ENCODE measurements around the gene DMC1. TPM values are rescaled to one million over a fixed set of nuclear protein-coding genes. Genes with fewer than 3 reads are reported as not detected.

Gene DMC1
- total and polyA plus RNA-seq, 7 donors, result 0.68 to 43.3 (median 3.8) TPM; not detected in 1

GRCh38 chr22:38506118-38506962 is 63.6 kb downstream of the DMC1 start, which contains the start of gene DDX17:
TSS of gene DDX17 (minus strand) at chr22:38506311.
- no peaks in the 10 kb centered on the region for H3K9me3 ChIP-seq
- TF ChIP-seq POLR2A (IDR thresholded peaks at IDR 0.05) (peak; percentile 41 to 64), POLR2AphosphoS5 (IDR thresholded peaks at IDR 0.05) (peak; percentile 76 to 91 (median 86)), EP300 (IDR thresholded peaks at IDR 0.05) (no peak)
- TF ChIP-seq, protein P1, sequence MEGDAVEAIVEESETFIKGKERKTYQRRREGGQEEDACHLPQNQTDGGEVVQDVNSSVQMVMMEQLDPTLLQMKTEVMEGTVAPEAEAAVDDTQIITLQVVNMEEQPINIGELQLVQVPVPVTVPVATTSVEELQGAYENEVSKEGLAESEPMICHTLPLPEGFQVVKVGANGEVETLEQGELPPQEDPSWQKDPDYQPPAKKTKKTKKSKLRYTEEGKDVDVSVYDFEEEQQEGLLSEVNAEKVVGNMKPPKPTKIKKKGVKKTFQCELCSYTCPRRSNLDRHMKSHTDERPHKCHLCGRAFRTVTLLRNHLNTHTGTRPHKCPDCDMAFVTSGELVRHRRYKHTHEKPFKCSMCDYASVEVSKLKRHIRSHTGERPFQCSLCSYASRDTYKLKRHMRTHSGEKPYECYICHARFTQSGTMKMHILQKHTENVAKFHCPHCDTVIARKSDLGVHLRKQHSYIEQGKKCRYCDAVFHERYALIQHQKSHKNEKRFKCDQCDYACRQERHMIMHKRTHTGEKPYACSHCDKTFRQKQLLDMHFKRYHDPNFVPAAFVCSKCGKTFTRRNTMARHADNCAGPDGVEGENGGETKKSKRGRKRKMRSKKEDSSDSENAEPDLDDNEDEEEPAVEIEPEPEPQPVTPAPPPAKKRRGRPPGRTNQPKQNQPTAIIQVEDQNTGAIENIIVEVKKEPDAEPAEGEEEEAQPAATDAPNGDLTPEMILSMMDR (IDR thresholded peaks at IDR 0.05), result peak in 1 of 4 experiments; percentile 10
- H3K27ac ChIP-seq, result peak within 1 kb of the TSS; percentile 98 to 100 (median 99)
- peak; percentile 98 for DNase-seq
- intact Hi-C loops (cut with DNase I), result loop anchor here (2.0 to 10.0 kb wide), 4 partner anchors 39 to 452 kb away; partner anchors contain the start of genes KDELR3, MAFF and PICK1
- H3K4me3 ChIP-seq, result peak within 1 kb of the TSS; percentile 73 to 94 (median 90)
- no peaks in the 10 kb centered on the region for H3K27me3 ChIP-seq
- H3K36me3 ChIP-seq, result peaks cover 0 to 9% (median 4%) of the 10 kb centered on the region in 4 donors
- peaks cover 0 to 46% (median 45%) of the 10 kb centered on the region in 4 donors for H3K4me1 ChIP-seq
- 1 to 5% methylated on average over 83 of the region's 83 CpGs for WGBS, 2 donors

DNA sequence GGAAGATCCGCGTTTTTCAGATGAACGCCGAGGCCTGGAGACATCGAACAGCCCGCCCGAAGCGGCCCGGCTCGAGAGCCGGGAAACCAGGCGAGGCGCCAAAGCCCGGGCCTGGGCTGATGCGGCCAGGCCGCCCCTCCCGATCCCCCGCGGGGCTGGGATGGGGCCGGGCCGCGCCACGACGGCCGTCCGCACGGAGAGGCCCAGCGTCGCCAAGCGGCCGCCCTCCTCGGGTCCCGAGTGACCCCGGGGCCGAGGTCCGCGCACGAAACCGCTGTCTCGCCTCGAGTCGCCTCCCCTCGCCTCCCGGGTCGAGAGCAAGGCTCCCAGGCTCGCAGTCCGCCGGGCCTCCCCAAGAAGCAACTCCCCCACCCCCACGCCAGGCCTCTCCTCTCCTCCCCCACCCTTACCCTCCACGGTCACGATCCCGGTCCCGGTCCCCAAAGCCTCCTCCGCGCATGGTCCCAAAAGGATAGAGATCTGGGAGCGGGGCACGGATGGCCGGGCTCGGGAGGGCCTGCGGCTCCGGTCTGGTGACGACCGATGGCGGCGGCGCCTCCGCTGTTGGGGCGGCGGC is 64.4 kb downstream of the DMC1 start:
- TF ChIP-seq, protein P1 (IDR thresholded peaks at IDR 0.05), result no peak
- TF ChIP-seq POLR2A (IDR thresholded peaks at IDR 0.05) (peak in 1 of 2 donors; percentile 41), EP300 (IDR thresholded peaks at IDR 0.05) (no peak), POLR2AphosphoS5 (IDR thresholded peaks at IDR 0.05) (peak; percentile 34 to 87 (median 60))
- Histone ChIP-seq H3K4me1 (peaks cover 0 to 52% (median 51%) of the 10 kb centered on the region in 4 donors), H3K4me3 (peak overlapping the region; percentile 73 to 94 (median 90)), H3K36me3 (peaks cover 0 to 15% (median 4%) of the 10 kb centered on the region in 4 donors), H3K27me3 (no peaks in the 10 kb centered on the region), H3K9me3 (no peaks in the 10 kb centered on the region), H3K27ac (peak overlapping the region; percentile 98 to 100 (median 99))
- WGBS, 2 donors, result 0% methylated on average over 69 of the region's 69 CpGs
- DNase-seq, result peak; percentile 91
- intact Hi-C loops (cut with DNase I), result loop anchor here (2.0 to 10.0 kb wide), 4 partner anchors 38 to 451 kb away; partner anchors contain the start of genes KDELR3, MAFF and PICK1

- DNase-seq, result peak; percentile 78
- H3K27me3 ChIP-seq, result no peaks in the 10 kb centered on the region
- H3K4me3 ChIP-seq, result peak overlapping the region; percentile 73 to 94 (median 90)
- no peaks in the 10 kb centered on the region for H3K9me3 ChIP-seq
- peaks cover 2 to 21% (median 11%) of the 10 kb centered on the region in 4 donors for H3K36me3 ChIP-seq
- intact Hi-C loops (cut with DNase I), result loop anchor here (5.0 to 10.0 kb wide), 3 partner anchors 38 to 450 kb away; partner anchors contain the start of genes KDELR3, MAFF and PICK1
- peak overlapping the region; percentile 98 to 100 (median 99) for H3K27ac ChIP-seq
- H3K4me1 ChIP-seq, result peaks cover 0 to 56% (median 54%) of the 10 kb centered on the region in 4 donors
- whole genome bisulfite sequencing, 2 donors, result 1% methylated on average over 35 of the region's 35 CpGs
- TF ChIP-seq POLR2A (IDR thresholded peaks at IDR 0.05), result no peak
- TF ChIP-seq, protein P1 (IDR thresholded peaks at IDR 0.05), result no peak
- no peak for TF ChIP-seq EP300 (IDR thresholded peaks at IDR 0.05)
- TF ChIP-seq POLR2AphosphoS5 (IDR thresholded peaks at IDR 0.05), result peak in 1 of 4 donors; percentile 26
These were observed 65.0 kb downstream of the DMC1 start for GRCh38 chr22:38504731-38505540.

- Histone ChIP-seq H3K27ac (peak overlapping the region; percentile 28 to 99 (median 98)), H3K4me3 (peak overlapping the region in 3 of 4 donors; percentile 73 to 94 (median 89)), H3K36me3 (peaks cover 18 to 40% (median 29%) of the 10 kb centered on the region in 4 donors), H3K4me1 (peaks cover 0 to 75% (median 62%) of the 10 kb centered on the region in 4 donors), H3K27me3 (no peaks in the 10 kb centered on the region), H3K9me3 (no peaks in the 10 kb centered on the region)
- 45 to 64% methylated on average over 4 of the region's 4 CpGs for WGBS, 2 donors
- intact Hi-C loops (cut with DNase I), result loop anchor here (10.0 kb wide), 1 partner anchor 448 kb away; the partner anchor contains the start of gene PICK1
- DNase-seq, result no peak
- no peak for TF ChIP-seq POLR2AphosphoS5 (IDR thresholded peaks at IDR 0.05)
- TF ChIP-seq, protein P1 (IDR thresholded peaks at IDR 0.05), result no peak
- TF ChIP-seq POLR2A (IDR thresholded peaks at IDR 0.05), result no peak
- no peak for TF ChIP-seq EP300 (IDR thresholded peaks at IDR 0.05)
These were observed 67.0 kb downstream of the DMC1 start for GRCh38 chr22:38503021-38503420.
